ENCODE data around the gene EIF3L.
A peak's percentile ranks its signal among the peaks of the same experiment; 100 is the strongest.

The EIF3L gene

DNA sequence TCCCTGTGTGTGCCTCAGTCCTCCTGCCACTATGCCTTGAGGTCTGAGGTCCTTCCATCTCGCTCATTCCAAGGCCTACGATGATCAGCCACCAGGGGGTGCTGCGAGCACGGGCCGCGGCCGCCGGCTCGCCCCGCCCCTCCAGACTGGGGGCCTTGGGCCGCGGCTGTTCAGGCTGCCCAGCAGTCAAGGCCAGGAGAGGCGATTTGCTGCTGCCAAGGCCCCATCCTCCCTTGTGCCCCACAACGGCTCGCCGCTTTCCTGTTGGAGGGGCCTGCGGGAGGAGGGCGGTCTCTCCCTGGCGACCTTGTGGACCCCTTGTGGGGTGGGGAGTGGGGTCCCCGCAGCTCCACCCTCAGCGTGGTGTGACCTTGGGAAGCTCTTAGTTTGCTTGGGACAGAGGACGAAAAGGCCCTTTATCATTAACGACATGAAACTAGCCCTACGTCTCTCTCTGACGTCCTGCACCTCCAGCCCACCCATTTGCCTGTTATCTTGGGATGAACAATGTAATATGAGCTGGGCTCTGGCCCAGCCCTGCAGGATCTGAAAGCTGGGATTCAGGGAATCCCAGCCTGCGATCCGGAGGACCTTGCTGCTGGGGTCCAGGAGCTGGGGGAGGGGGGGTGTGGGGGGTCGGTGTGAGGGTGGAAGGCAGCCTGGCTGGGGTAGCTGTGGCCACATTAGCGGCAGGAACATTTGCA is 31.4 kb upstream of the EIF3L start:
- DNase-seq = peak; percentile 89

DNA sequence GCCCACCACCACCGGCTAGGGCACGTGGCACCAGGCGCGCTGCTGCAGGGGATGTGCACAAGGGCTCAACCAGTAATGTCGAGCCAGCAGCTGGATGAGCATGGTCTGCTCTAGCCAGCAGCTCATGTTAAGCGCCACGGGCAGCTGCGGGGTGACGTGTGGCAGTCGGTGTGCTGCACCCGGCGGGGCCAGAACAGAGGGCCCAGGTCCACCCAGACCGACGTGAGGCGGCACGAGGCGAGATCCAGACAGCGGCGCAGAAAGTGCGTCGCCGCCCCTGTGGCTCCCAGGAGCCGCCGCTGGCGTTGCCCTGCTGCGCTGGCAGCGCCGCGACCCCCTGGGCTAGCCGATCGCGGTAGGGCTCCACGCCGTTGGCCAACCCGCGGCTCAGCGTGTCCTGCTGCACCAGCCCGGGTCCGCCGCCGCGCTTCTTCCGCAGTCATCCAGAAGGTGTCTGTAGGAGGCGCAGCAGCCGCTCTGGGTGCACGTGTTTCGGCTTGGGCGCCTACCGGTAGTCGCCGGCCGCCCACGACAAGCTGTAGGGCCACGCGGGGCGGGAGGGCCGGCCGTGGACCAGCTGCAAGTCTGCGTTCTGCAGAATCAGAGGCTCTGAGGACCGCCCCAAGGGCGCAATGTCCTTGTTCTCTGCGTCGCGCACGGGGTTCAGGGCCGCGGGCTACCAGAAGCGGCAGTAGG is 30.7 kb upstream of the EIF3L start:
- peak; percentile 88 for DNase-seq

DNA sequence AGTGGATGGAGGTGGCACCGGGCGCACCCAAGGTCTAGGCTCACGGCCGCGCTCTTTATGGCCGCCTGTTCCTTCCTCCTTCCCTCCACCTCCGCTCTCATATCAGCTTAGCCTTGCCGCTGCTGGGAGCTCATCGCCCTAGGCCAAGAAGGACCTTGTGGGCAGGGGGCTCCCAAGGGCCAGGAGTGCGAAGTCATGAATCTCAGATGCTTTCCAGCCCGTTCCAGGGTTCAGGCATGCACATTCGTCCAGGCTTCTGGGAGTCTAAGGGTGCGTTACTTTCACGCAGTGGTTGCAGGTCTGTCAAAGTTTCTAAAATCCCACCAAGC is 30.1 kb upstream of the EIF3L start:
- DNase-seq = no peak

DNA sequence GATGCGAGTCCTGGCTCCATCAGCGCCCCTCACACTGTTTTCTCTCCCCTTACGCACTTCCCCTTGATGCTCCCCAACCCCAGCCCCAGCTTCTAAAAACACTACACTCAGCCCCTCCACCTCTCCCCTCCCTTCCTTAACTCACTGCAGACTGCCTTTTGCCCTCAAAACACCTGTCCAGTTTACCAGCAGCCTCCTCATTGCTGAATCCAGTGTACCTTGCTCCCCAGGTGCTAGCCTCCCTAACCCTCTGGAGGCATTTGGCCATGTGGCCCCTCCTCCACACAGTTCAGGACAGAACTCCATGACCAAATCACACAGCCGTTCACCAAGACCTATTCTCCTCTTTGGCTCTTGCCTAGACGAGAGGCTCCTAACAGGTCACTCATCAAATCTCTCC is 28.9 kb upstream of the EIF3L start:
- DNase-seq = no peak

DNA sequence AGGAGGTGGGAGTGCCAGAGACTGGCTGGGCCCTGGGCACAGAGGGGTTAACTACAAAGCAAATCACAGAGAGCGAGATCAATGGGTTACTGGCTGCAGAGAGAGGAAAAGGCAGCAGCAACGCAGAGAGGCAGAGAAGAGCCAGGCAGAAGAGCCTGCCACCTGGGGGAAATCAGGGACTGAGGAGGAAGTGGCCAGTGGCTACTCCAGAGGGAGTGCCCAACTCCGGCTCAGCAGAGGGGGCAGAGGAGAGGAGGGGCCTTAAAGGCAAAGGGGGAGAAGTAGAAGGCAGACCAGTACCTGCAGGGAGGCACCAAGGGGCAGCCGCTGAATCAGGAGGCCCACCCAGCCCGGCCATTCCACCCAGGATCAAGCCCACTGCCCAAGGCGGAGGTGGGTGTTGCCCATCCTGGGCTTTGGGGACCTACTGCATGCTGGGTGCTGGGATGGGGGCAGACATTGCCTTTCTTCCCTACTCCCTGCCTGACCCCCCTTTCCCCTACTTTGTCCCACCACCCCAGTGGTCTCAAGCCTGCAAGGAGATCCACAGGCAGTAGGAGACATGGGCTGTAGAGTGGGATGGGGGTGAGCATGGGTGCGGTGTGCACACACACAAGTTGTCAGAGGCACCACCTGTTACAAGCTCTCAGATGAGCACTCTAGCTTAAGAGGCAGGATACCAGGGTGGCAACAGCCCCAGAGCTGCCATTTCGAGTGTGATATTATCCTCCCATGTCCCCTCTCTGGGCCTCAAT is 27.0 kb upstream of the EIF3L start:
- DNase-seq = no peak

DNA sequence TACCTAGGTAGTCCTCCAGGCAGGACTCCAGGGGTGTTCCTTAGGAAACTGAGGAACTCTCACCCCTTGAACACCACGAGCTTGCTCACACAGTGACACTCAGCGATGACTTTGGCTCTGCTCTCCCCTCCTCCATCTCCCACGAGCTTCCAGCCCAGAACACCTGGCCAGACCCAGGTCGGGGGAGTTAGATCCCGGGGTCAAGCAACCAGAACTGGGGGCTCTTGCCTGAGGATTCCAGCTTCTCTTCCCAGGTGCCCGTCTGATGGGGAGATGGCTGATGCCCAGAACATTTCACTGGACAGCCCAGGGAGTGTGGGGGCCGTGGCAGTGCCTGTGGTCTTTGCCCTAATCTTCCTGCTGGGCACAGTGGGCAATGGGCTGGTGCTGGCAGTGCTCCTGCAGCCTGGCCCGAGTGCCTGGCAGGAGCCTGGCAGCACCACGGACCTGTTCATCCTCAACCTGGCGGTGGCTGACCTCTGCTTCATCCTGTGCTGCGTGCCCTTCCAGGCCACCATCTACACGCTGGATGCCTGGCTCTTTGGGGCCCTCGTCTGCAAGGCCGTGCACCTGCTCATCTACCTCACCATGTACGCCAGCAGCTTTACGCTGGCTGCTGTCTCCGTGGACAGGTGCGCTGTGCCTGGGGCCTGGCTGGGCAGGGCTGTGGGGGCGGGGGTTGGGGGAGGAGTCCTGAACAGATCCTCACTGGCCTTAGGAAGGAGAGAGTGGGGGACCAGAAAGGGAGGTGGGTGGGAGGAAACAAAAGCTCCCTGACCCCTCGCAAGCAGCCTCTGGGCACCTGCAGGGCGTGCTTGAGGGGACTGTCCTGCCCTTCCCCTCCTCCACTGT is 25.9 kb upstream of the EIF3L start, which contains the start of gene GALR3:
GALR3 (plus strand) TSS at position 249 of the 852 bp plus-strand sequence; CDS start at position 274, 25 bp downstream.
- DNase-seq = no peak

DNA sequence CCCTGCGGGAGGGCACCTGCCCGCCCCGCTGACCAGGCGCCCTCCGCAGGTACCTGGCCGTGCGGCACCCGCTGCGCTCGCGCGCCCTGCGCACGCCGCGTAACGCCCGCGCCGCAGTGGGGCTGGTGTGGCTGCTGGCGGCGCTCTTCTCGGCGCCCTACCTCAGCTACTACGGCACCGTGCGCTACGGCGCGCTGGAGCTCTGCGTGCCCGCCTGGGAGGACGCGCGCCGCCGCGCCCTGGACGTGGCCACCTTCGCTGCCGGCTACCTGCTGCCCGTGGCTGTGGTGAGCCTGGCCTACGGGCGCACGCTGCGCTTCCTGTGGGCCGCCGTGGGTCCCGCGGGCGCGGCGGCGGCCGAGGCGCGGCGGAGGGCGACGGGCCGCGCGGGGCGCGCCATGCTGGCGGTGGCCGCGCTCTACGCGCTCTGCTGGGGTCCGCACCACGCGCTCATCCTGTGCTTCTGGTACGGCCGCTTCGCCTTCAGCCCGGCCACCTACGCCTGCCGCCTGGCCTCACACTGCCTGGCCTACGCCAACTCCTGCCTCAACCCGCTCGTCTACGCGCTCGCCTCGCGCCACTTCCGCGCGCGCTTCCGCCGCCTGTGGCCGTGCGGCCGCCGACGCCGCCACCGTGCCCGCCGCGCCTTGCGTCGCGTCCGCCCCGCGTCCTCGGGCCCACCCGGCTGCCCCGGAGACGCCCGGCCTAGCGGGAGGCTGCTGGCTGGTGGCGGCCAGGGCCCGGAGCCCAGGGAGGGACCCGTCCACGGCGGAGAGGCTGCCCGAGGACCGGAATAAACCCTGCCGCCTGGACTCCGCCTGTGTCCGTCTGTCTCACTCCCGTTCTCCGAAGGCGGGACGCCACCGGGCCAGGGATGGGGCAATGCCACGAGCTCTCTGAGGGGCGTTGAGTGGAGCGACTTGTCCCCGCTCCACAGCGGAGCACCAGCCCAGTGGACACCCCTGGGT is 24.3 kb upstream of the EIF3L start:
- DNase-seq = peak; percentile 73

DNA sequence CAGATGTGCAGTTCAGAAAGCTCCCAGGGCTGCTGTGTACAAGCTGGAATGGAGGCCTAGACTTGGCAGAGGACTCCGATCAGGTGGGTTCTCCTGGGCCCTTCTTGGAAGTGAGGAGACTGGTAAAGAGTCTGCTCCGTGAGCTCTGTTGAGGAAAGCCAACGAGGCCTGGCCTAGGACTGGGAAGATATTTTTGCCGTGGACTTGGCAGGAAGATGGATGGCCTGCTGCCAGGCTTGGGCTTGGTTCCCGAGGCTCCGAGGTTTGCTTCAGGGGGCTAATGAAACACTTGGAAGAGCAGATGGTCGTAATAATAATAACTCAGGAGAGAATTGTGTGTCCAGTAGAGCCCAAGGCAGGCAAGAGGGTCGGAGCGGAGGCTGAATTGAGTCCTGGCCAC is 22.2 kb upstream of the EIF3L start:
- DNase-seq = no peak

DNA sequence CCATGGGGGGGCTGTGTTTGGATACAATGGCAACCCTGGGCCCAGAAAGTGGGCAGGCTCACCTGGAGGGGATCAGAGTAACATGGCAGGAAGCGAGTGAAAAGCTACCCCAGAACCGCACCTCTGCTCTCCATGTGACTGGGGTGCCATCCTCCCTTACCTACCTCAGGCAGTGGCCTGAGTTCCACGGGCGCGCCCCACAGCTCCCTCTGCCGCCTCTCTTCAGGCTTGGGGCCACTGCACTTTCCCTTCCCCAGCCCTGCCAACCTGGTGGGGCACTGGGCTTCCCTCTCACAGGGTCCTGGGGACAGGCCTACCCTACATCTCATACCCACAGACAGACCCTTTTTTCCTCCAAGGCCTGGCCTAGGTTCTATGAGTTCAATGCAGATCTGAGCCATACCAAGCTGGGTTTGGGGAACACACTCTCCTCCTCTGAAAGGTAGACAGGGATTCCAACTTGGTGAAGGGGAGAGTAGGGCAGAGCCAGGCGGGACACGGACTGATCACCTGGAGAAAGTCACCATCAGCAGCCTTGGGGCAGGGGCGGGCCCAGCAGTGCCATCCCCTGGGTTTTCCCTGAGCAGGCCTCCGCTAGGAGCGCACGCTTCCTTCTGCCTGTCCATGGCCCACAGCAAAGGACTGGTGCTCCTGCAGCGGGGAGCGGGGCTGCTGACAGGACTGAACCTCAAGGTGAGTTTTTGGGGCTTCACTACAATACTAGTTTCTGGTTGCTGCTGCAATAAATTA is 19.0 kb upstream of the EIF3L start:
- no peak for DNase-seq

DNA sequence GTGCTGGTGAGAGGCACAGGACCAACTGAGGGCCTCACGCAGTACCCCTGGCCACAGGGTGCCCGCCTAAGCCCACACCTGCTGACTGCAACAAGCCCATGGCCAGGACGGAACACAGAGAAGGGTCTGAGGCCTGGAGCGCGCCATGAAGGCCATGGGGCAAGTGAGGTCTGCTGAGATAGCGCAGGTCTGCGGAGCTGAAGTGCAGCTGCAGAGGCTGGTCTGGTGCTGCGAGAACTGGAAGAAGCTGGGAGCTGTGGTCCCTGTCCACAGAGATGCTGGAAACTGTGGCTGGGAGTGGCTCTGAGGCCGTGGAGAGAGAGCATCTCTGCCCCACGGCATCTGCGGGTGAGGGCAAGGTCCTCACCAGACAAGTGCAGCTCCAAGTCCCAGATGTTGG is 17.7 kb upstream of the EIF3L start:
- no peak for DNase-seq

DNA sequence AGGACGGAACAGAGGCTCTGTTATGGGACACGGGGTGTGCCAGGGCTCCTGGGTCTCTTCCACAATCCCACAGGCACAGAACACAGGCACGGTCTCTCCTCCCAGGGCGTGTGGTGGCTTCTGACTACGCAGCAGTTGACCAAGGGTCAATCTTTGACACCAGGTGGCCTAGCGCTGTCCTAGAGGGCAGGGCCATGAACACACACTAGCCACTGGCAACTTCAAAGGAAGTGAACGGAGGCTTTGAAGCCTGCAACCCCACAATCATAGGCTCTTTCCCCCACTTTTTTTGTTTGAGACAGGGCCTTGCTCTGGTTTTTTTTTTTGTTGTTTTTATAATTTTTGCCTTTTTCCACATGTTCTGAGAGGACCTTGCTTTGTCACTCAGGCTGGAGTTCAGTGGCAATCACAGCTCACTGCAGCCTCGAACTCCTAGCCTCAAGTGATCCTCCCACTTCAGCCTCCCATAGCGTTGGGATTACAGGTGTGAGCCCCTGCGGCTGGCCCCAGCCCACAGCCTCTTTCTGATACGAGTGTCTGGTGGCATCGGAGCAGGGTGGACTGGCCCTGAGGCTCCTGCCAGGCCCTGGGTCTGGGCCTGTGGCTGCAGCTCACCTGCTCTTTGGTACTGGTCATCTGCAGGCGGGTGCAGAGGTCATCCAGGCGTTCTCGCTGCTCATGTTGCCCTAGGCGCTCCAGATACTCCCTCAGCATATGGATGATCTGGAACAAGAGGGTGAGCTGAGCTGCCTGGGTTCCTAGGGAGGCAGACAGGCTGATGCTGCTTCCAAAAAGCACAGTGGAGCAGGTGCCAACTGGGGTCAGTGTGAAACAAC is 17.0 kb upstream of the EIF3L start:
- no peak for DNase-seq

DNA sequence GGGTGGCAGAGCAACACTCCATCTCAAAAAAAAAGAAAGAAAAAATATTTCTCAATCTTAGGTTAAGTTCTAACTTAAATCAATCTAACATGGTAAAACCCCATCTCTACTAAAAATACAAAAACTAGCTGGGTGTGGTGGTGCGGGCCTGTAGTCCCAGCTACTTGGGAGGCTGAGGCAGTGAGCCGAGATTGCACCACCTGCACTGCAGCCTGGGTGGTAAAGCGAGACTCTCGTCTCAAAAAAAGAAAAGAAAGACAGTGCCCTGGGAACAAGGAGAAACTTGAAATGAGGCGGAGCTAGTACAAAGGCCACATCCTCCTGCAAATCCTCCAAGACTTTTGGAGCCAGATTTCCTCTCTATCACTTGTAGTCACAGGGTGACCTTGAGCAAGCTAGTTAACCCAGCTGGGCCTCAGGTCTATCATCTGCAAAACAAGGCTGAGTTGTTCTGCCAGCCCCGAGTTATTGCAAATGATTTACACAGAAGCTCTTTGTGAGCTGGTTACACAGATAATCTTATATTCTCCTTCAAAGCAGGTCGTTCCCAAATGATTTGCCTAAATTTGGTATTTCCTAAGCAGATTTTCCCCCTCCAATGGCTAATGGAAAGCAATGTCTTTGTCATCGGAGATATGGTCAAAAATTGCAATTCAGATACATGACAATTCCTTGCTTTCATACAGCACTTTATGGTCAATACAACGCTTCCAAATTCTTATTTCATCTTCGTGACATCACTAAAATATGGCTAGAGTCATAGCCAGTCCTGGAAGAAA is 7.0 kb upstream of the EIF3L start:
- no peak for DNase-seq

DNA sequence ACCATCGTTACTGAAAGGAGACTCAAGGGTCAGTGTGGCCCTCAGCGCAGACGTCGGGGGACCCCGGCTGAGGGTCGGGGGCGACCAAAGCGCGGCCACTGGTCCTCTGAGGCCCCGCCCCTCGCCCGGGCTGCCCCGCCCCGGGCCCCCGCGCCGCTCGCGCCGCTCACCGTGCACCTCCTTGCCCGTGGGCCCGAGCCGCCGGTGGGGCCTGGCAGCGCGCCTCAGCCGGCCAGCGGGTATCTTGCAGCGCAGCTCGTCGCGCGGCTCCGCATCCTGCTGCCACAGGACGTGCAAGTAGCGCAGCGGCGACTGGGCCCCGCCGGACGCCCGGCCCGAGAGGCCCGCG is 5.5 kb upstream of the EIF3L start:
- peak; percentile 71 for DNase-seq

DNA sequence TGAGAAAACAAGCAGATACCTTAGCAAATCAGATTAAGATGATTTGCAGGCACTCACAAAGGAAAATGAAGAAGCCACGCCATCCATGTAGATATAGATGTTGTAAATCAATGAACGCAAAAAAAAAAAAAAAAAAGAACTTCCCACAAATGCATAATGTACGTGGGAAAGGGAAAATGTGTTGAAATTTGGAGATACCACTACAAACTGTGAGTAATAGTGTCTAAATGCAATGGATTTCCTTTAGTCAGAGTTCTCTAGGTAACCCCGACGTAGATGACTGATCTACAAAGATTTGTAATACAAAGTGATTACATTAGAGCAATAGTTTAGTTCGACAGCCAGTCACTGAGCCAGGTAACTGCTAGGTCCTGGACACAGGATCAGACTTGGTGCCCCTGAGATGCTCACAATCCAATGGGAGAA is 4.3 kb upstream of the EIF3L start:
- DNase-seq = no peak

DNA sequence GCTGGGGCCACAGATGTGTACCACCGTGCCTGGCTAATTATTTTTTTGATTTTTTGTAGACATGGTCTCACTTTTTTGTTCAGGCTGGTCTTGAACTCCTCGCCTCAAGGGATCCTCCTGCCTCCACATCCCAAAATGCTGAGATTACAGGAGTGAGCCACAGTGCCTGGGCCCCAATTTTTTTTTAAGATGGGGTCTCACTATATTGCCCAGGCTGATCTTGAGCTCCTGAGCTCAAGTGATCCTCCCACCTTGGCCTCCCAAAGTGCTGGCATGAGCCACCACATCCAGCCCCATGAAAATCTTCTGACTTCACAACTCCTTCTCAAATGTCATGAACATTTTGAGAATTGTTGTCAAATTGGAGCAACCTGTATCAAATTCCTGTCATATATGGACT is 2.8 kb upstream of the EIF3L start:
- no peak for DNase-seq

DNA sequence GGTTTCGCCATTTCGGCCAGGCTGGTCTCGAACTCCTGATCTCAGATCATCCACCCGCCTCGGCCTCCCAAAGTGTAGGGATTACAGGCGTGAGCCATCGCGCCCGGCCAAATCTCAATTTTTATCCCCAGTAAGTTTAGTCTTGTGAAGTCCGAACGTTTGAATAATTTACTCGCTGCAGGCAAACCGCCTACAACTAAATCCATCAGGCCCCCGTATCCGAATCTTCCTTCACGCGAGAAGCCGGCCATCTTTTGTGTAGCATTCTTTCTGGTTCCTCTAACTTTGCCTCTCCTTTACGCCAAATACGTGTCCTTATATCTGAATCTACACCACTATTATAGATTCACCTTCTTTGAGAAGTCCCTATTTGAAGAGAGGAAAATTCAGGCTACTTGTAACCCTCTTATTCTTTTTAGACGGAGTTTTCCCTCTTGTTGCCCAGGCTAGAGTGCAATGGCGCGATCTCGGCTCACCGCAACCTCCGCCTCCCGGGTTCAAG is 581 bp upstream of the EIF3L start:
- peak; percentile 73 for DNase-seq

DNA sequence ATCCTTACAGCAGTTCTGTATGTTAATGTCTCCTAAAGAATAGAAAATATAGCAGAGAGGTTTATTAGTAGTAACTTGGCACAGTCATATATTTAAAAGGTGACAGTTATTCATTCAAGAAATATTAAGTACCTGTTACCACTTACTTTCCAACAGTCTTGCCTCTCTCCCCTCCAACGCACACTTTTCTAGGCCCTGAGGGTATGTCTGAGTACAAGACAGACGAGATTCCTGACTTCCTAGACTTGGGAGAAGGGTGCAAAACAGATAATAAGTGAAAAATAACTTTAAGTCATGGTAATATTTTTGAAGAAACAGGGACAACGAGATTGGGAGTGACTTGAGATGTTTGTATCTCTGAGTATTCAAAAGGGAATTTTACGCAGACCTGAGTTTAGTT is 1.6 kb downstream of the EIF3L start:
- no peak for DNase-seq

DNA sequence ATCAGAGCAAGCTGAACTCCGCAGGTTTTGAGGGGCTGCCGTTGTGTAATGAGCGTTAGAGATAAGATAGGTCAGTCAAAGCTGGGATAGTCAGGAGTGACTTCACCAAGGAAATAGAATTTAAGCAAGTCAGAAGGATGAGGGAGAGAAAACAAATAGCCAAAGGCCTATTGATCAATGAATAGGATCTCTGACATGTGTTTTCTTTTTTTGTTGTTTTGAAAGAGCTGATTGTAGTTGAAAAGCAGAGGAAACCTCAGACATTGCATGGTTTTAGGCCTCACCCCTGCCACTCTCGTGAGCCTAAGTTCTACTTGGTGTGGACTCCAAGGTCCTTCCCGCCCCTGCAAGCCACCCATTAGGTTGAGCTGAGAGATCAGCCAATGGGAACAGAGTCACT is 3.2 kb downstream of the EIF3L start:
- no peak for DNase-seq

DNA sequence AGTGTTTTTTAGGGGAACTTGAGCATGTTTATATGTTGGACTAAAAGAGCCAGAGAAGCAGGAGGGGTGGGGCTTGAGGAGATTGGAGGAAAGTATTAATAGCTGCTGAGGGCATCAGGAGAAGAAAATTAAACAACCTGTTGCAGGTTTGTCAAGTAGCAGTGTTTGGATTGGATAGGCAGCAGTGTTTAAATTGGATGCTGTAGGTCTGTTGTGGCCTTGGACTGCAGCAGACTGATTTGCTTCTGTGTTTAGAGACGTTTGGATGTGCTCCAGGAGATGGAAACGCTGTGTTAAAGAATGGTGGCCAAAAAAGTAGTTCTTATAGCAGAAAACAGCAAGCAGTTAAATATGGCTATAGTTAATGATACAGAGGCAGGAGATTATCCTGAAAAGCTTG is 5.7 kb downstream of the EIF3L start:
- DNase-seq = no peak
